H1 (cell line): ENCODE results near the gene MCM5. TPM values are rescaled to one million over a fixed set of nuclear protein-coding genes. Genes with fewer than 3 reads are reported as not detected.

Source experiments
- CTCF ChIA-PET: fragments of 300-600 bp; sonication (Branson Sonifier 250); formaldehyde crosslinking; loops from one replicate; lab custom pipeline; 2021; ENCODE audit not compliant: partially characterized antibody; lab: Charles Lee
- POLR2A ChIA-PET: fragments of 300-600 bp; sonication (Branson Sonifier 250); formaldehyde crosslinking; loops from one replicate; lab custom pipeline; 2021; ENCODE audit warnings: inconsistent platforms; ENCODE audit not compliant: partially characterized antibody; lab: Charles Lee
- DNase-seq, 2 experiments: peaks; one replicate each; pipeline versions ENCODE4 v3.0.0 to v3.0.0-alpha.2; 2010 to 2022; ENCODE audit warnings: low spot score in 2 of 2, low read depth in 1 of 2, mixed read lengths in 1 of 2
- FAIRE-seq: peaks from 2 replicates; lab custom pipeline; 2011; peaks lifted over from hg19 to GRCh38; lab: Jason Lieb, UNC
- H2AFZ ChIP-seq: 2 replicates; pipeline ENCODE4 v1.8.1; 2012; ENCODE audit warnings: low read length, inconsistent platforms
- H2AK5ac ChIP-seq: 2 replicates; pipeline ENCODE4 v1.6.1; 2013; ENCODE audit warnings: low read depth, low read length
- H2BK120ac ChIP-seq: replicated peaks from 2 replicates; pipeline ENCODE3; 2013; ENCODE audit warnings: low read depth, low read length, inconsistent platforms
- H2BK12ac ChIP-seq: 2 replicates; pipeline ENCODE4 v1.6.1; 2013; ENCODE audit warnings: low read depth, low read length
- H2BK15ac ChIP-seq: 2 replicates; pipeline ENCODE4 v1.6.1; 2013; ENCODE audit warnings: low read length
- H2BK20ac ChIP-seq: 2 replicates; pipeline ENCODE4 v1.6.1; 2013; ENCODE audit warnings: low read length
- H2BK5ac ChIP-seq: 2 replicates; pipeline ENCODE4 v1.6.1; 2013; ENCODE audit warnings: low read depth, low read length
- H3K14ac ChIP-seq: 2 replicates; pipeline ENCODE4 v1.6.1; 2013; ENCODE audit warnings: inconsistent platforms; ENCODE audit not compliant: insufficient read length
- H3K18ac ChIP-seq: 2 replicates; pipeline ENCODE4 v1.6.1; 2013; ENCODE audit warnings: low read length; ENCODE audit errors: extremely low read depth
- H3K23ac ChIP-seq: 2 replicates; pipeline ENCODE4 v1.6.1; 2013; ENCODE audit warnings: inconsistent platforms; ENCODE audit not compliant: insufficient read length
- H3K23me2 ChIP-seq: 2 replicates; pipeline ENCODE4 v1.6.1; 2013; ENCODE audit warnings: low read depth, low read length
- H3K27ac ChIP-seq: 2 replicates; pipeline ENCODE4 v1.6.1; 2011; ENCODE audit warnings: low read depth, low read length, inconsistent platforms
- H3K27me3 ChIP-seq, 4 experiments: replicated peaks in 1 of 4; 1 replicate in 1 of 4; 2 replicates in 3 of 4; pipeline versions ENCODE4 v1.6.1 to v1.8.1; 2011 to 2013; ENCODE audit warnings: low read length in 3 of 4, mild to moderate bottlenecking in 3 of 4, inconsistent platforms in 2 of 4, mixed read lengths in 2 of 4, moderate library complexity in 1 of 4; ENCODE audit not compliant: control insufficient read depth in 3 of 4, insufficient read depth in 3 of 4; ENCODE audit errors: extremely low read depth in 1 of 4
- H3K36me3 ChIP-seq, 4 experiments: 2 replicates each; pipeline versions ENCODE4 v1.6.1 to v1.8.1; 2011 to 2013; ENCODE audit warnings: mild to moderate bottlenecking in 4 of 4, low read length in 3 of 4, moderate library complexity in 2 of 4, control low read depth in 1 of 4, inconsistent platforms in 1 of 4; ENCODE audit not compliant: insufficient read depth in 4 of 4, control insufficient read depth in 2 of 4
- H3K4ac ChIP-seq: replicated peaks from 2 replicates; pipeline ENCODE3; 2013; ENCODE audit warnings: low read length, low read depth, mixed read lengths, inconsistent platforms; ENCODE audit not compliant: insufficient read length
- H3K4me1 ChIP-seq, 4 experiments: replicated peaks in 1 of 4; 1 replicate in 1 of 4; 2 replicates in 3 of 4; pipeline versions ENCODE4 v1.6.1 to v1.8.1; 2011 to 2013; ENCODE audit warnings: low read length in 3 of 4, inconsistent platforms in 2 of 4, mixed read lengths in 1 of 4; ENCODE audit not compliant: insufficient read depth in 4 of 4, control insufficient read depth in 3 of 4
- H3K4me2 ChIP-seq, 2 experiments: 2 replicates each; pipeline versions ENCODE4 v1.6.1 to v1.8.1; 2011 to 2013; ENCODE audit warnings: low read depth in 2 of 2, low read length in 2 of 2, control low read depth in 1 of 2, inconsistent platforms in 1 of 2, mild to moderate bottlenecking in 1 of 2; ENCODE audit not compliant: insufficient read depth in 1 of 2
- H3K4me3 ChIP-seq, 4 experiments: fragments of 200-600, 300-600 bp in 1 of 4; sonication (generic), shearing (Covaris generic), sonication (Bioruptor Twin) in 1 of 4; 2 replicates each; pipeline versions ENCODE4 v1.5.1 to v1.8.1; 2011 to 2016; ENCODE audit warnings: low read length in 4 of 4, low read depth in 3 of 4, control low read depth in 2 of 4, inconsistent platforms in 2 of 4, mild to moderate bottlenecking in 2 of 4, mixed read lengths in 1 of 4, moderate library complexity in 1 of 4; ENCODE audit not compliant: insufficient read depth in 2 of 4; ENCODE audit errors: extremely low read depth in 1 of 4
- H3K56ac ChIP-seq: replicated peaks from 2 replicates; pipeline ENCODE3; 2013; ENCODE audit warnings: low read depth, mild to moderate bottlenecking, mixed read lengths, low read length, inconsistent platforms; ENCODE audit not compliant: insufficient read length
- H3K79me1 ChIP-seq: 2 replicates; pipeline ENCODE4 v1.6.1; 2013; ENCODE audit warnings: low read depth, low read length, control low read depth
- H3K79me2 ChIP-seq, 2 experiments: 2 replicates each; pipeline versions ENCODE4 v1.6.1 to v1.8.1; 2012 to 2013; ENCODE audit warnings: low read length in 2 of 2, mild to moderate bottlenecking in 2 of 2, inconsistent platforms in 1 of 2; ENCODE audit not compliant: insufficient read depth in 2 of 2, control insufficient read depth in 1 of 2
- H3K9ac ChIP-seq, 4 experiments: replicated peaks in 1 of 4; 1 replicate in 1 of 4; 2 replicates in 3 of 4; pipeline versions ENCODE4 v1.6.1 to v1.8.1; 2011 to 2013; ENCODE audit warnings: low read depth in 3 of 4, low read length in 3 of 4, control low read depth in 2 of 4, mild to moderate bottlenecking in 2 of 4, moderate library complexity in 2 of 4, inconsistent platforms in 1 of 4; ENCODE audit errors: extremely low read depth in 1 of 4
- H3K9me3 ChIP-seq, 2 experiments: 2 replicates each; pipeline versions ENCODE4 v1.6.1 to v1.8.1; 2012 to 2013; ENCODE audit warnings: mild to moderate bottlenecking in 2 of 2, moderate library complexity in 2 of 2, control low read depth in 1 of 2, inconsistent platforms in 1 of 2, low read depth in 1 of 2, low read length in 1 of 2, mixed read lengths in 1 of 2; ENCODE audit not compliant: insufficient read depth in 2 of 2
- H4K20me1 ChIP-seq, 2 experiments: replicated peaks in 1 of 2; 2 replicates each; pipeline versions ENCODE3 to v1.8.1; 2011 to 2013; ENCODE audit warnings: inconsistent platforms in 2 of 2, low read length in 2 of 2, mild to moderate bottlenecking in 1 of 2; ENCODE audit not compliant: insufficient read depth in 2 of 2, control insufficient read depth in 1 of 2
- H4K5ac ChIP-seq: 2 replicates; pipeline ENCODE4 v1.6.1; 2013; ENCODE audit warnings: low read length, low read depth, mixed read lengths, inconsistent platforms; ENCODE audit not compliant: insufficient read length
- H4K8ac ChIP-seq: 2 replicates; pipeline ENCODE4 v1.8.0; 2013; ENCODE audit warnings: mild to moderate bottlenecking, moderate library complexity, low read length, inconsistent platforms; ENCODE audit not compliant: insufficient read depth; ENCODE audit errors: extremely low read depth
- H4K91ac ChIP-seq: replicated peaks from 2 replicates; pipeline ENCODE3; 2013; ENCODE audit warnings: low read length, mixed read lengths, inconsistent platforms; ENCODE audit not compliant: insufficient read length
- BRCA1 ChIP-seq: IDR thresholded peaks from 2 replicates; pipeline ENCODE4 v1.6.1; 2012; ENCODE audit warnings: low read depth, low read length, improper control_type of control experiment
- FOSL1 ChIP-seq: IDR thresholded peaks from 2 replicates; pipeline ENCODE4 v1.6.1; 2011; ENCODE audit warnings: mild to moderate bottlenecking, low read depth, low read length, moderate library complexity; ENCODE audit not compliant: insufficient read depth
- GABPA ChIP-seq: IDR thresholded peaks from 2 replicates; pipeline ENCODE4 v1.6.1; 2011; ENCODE audit warnings: mild to moderate bottlenecking, low read length, moderate library complexity, borderline replicate concordance; ENCODE audit not compliant: insufficient read depth
- KDM1A ChIP-seq: fragments of 200-600, 300-600 bp; sonication (generic); IDR thresholded peaks from 2 replicates; pipeline ENCODE4 v1.7.1; 2016; ENCODE audit warnings: mild to moderate bottlenecking, low read length, borderline replicate concordance
- KDM4A ChIP-seq: IDR thresholded peaks from one replicate; pipeline ENCODE4 v1.7.1; 2012; ENCODE audit warnings: low read depth, mild to moderate bottlenecking, moderate library complexity, low read length, inconsistent platforms; ENCODE audit not compliant: severe bottlenecking
- RAD21 ChIP-seq, 2 experiments: IDR thresholded peaks in 1 of 2; conservative IDR thresholded peaks in 1 of 2; 2 replicates each; pipeline ENCODE4 v1.6.1; 2011; ENCODE audit warnings: low read depth in 2 of 2, low read length in 2 of 2, improper control_type of control experiment in 1 of 2, inconsistent platforms in 1 of 2, mild to moderate bottlenecking in 1 of 2, moderate library complexity in 1 of 2
- RNF2 ChIP-seq: fragments of 200-900, 300-1000 bp; sonication (generic); IDR thresholded peaks from 2 replicates; pipeline ENCODE4 v1.7.1; 2016; ENCODE audit warnings: borderline replicate concordance, low read depth, mild to moderate bottlenecking, antibody characterized with exemption, low read length; ENCODE audit not compliant: poor library complexity, severe bottlenecking; ENCODE audit errors: missing control alignments
- YY1 ChIP-seq: IDR thresholded peaks from 2 replicates; pipeline ENCODE4 v1.6.1; 2011; ENCODE audit warnings: low read depth, mild to moderate bottlenecking, low read length
- WGBS, 2 experiments: shearing (Covaris generic) in 1 of 2; methylation state at CpG; one replicate each; pipeline versions ENCODE4 v1.1.6 to v1.1.7; 2013 to 2015; ENCODE audit warnings: low lambda C conversion rate in 2 of 2, mixed read lengths in 2 of 2, inconsistent platforms in 1 of 2, low coverage in 1 of 2, missing lambda C conversion rate in 1 of 2; ENCODE audit not compliant: insufficient replicate concordance in 2 of 2, insufficient coverage in 1 of 2, insufficient read length in 1 of 2; ENCODE audit errors: extremely low coverage in 1 of 2, missing lambda C conversion rate in 1 of 2; 5-methylcytosine and 5-hydroxymethylcytosine counted together
- polyA plus RNA-seq, 7 experiments: library from polyadenylated mRNA; depleted of rRNA in 3 of 7; stranded (reverse) in 5 of 7; unstranded in 2 of 7; fragments of >200 nt in 5 of 7; fragments of 200-250 nt in 2 of 7; gene quantifications; 1 replicate in 5 of 7; 2 replicates in 1 of 7; 4 replicates in 1 of 7; pipeline versions ENCODE4 v1.2.1 to v1.2.3, GENCODE V29; 2011 to 2013; ENCODE audit warnings: missing spikeins in 2 of 7, mixed read lengths in 2 of 7
- total RNA-seq: library from RNA; stranded (reverse); fragmentation: NEBNext Ultra II Directional; extraction: Animal tissue kit (Norgen Biotek cat#: 25700); gene quantifications from 2 replicates; pipeline ENCODE4 v1.2.1, GENCODE V29; 2021
- TF ChIP-seq, protein P1 (sequence below): IDR thresholded peaks from 2 replicates; pipeline ENCODE4 v1.6.1; 2011; ENCODE audit warnings: low read depth, mild to moderate bottlenecking, low read length; ENCODE audit not compliant: insufficient read depth
- TF ChIP-seq, protein P2 (sequence below): IDR thresholded peaks from 2 replicates; pipeline ENCODE4 v1.6.1; 2012; ENCODE audit warnings: low read length, inconsistent platforms

MCM5 gene
- total and polyA plus RNA-seq, 2 of the 8 experiments (the other 6 are each of a cell fraction or from before 2014, with no cell fraction given), result 210 to 305 TPM

DNA sequence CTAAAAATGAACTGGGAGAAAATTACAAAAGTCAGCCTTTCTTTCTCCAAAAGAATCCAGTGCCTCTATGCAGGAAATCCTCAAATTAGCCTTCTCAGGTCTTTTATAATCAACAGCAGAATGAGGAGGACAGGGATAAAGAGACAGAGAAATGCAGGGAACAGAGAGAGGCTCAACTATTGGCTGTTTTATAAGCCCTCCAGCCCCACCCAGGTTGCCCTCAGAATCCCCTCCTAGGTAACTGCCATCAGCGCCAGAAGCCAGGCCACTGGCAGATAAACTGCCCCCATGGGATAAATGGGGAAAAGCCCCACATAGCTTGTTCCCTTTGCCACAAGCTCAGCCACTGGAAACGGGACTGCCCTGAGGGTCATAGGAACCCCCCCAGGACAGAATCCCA lies 29.9 kb upstream of the MCM5 start:
- Histone ChIP-seq H3K4me2 (no peak overlapping the region), H3K27me3 (no peaks in the 10 kb centered on the region), H3K4me3 (no peak overlapping the region), H3K18ac (no peak overlapping the region), H3K79me2 (no peaks in the 10 kb centered on the region), H3K23ac (no peak overlapping the region), H2BK120ac (no peak overlapping the region), H3K4ac (no peak overlapping the region), H2BK5ac (peak overlapping the region; percentile 75; the same call in 1 of the 2 replicates), H2BK12ac (peak overlapping the region; percentile 75; the same call in 1 of the 2 replicates), H4K20me1 (no peaks in the 10 kb centered on the region), H3K56ac (no peak overlapping the region), H2AK5ac (no peak overlapping the region), H4K91ac (no peak overlapping the region), H2AFZ (peak overlapping the region; percentile 85; the same call in 1 of the 2 replicates), H3K4me1 (peaks cover 2 to 12% (median 8%) of the 10 kb centered on the region in 4 experiments), H4K8ac (no peak overlapping the region), H3K23me2 (peaks cover 2% of the 10 kb centered on the region; the same call in 1 of the 2 replicates), H4K5ac (no peak overlapping the region), H3K36me3 (no peaks in the 10 kb centered on the region), H3K79me1 (no peaks in the 10 kb centered on the region), H3K27ac (no peak overlapping the region), H3K9ac (no peak overlapping the region), H2BK20ac (no peak overlapping the region), H3K9me3 (no peaks in the 10 kb centered on the region), H3K14ac (no peak overlapping the region), H2BK15ac (no peak overlapping the region)
- ChIA-PET CTCF (interaction anchor here (0.9 to 1.6 kb wide), 7 partner anchors 11 to 147 kb away, joined by 3 to 5 read pairs (median 4); partner anchors contain the start of gene HMOX1), POLR2A (interaction anchor here (0.7 to 57.4 kb wide), 2 partner anchors 45 to 165 kb away, joined by 3 to 1995 read pairs; partner anchors contain the start of gene MCM5)
- 85% methylated on average over 2 of the region's 2 CpGs; no CpG with 5 or more reads in 1 of the 2 experiments for WGBS, 2 experiments
- no peak for FAIRE-seq
- no peak for DNase-seq
- TF ChIP-seq RAD21 (IDR thresholded peaks at IDR 0.05 in 1 of 2, conservative IDR thresholded peaks at IDR 0.05 in 1 of 2; ENCODE audit: low read depth in 2 of 2, low read length in 2 of 2) (no peak), RNF2 (no peak), GABPA (no peak), KDM1A (no peak), KDM4A (no peak), FOSL1 (no peak), BRCA1 (no peak), YY1 (no peak)
- TF ChIP-seq, protein P1, sequence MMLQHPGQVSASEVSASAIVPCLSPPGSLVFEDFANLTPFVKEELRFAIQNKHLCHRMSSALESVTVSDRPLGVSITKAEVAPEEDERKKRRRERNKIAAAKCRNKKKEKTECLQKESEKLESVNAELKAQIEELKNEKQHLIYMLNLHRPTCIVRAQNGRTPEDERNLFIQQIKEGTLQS, result no peak
- TF ChIP-seq, protein P2, sequence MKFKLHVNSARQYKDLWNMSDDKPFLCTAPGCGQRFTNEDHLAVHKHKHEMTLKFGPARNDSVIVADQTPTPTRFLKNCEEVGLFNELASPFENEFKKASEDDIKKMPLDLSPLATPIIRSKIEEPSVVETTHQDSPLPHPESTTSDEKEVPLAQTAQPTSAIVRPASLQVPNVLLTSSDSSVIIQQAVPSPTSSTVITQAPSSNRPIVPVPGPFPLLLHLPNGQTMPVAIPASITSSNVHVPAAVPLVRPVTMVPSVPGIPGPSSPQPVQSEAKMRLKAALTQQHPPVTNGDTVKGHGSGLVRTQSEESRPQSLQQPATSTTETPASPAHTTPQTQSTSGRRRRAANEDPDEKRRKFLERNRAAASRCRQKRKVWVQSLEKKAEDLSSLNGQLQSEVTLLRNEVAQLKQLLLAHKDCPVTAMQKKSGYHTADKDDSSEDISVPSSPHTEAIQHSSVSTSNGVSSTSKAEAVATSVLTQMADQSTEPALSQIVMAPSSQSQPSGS, result no peak
